GM18502 (cell line): ENCODE data around the gene MMD.
A peak's percentile ranks its signal among the peaks of the same experiment; 100 is the strongest.
"Not testable (repeated sequence)": the region's sequence is repeated elsewhere in the genome, so short reads cannot be mapped to it uniquely, and the experiment has no call there.

ENCODE experiments used
- ATAC-seq: cut with Tn5 transposase; IDR thresholded peaks from one replicate; pipeline ENCODE4 v1.9.1; 2021; ENCODE audit warnings: mild to moderate bottlenecking; ENCODE audit not compliant: unreplicated experiment, poor library complexity

Gene MMD

GRCh38 chr17:55424893-55425540, 3.4 kb upstream of the MMD start:
- ATAC-seq: no peak

GRCh38 chr17:55423535-55423934, 1.9 kb upstream of the MMD start:
- ATAC-seq: no peak

GRCh38 chr17:55422828-55423164, 1.2 kb upstream of the MMD start:
- ATAC-seq: not testable (repeated sequence)

- no peak for ATAC-seq
Observed at GRCh38 chr17:55420776-55421178, 858 bp downstream of the MMD start.

GRCh38 chr17:55420067-55420775, 1.4 kb downstream of the MMD start:
- ATAC-seq: peak; percentile 37

GRCh38 chr17:55418369-55419268, 3.0 kb downstream of the MMD start:
- ATAC-seq: no peak

- ATAC-seq: no peak
Observed at GRCh38 chr17:55417411-55418268, 4.0 kb downstream of the MMD start.

GRCh38 chr17:55416470-55417052, 5.1 kb downstream of the MMD start:
- no peak for ATAC-seq

- no peak for ATAC-seq
Observed at GRCh38 chr17:55416000-55416399, 5.6 kb downstream of the MMD start.

GRCh38 chr17:55414983-55415382, 6.7 kb downstream of the MMD start:
- ATAC-seq: no peak

GRCh38 chr17:55413825-55414489, 7.7 kb downstream of the MMD start:
- ATAC-seq: no peak

GRCh38 chr17:55411463-55411855, 10.2 kb downstream of the MMD start:
- no peak for ATAC-seq

GRCh38 chr17:55410722-55411462, 10.7 kb downstream of the MMD start:
- no peak for ATAC-seq

- ATAC-seq: no peak
Observed at GRCh38 chr17:55409030-55409800, 12.4 kb downstream of the MMD start.

GRCh38 chr17:55407641-55408566, 13.7 kb downstream of the MMD start:
- ATAC-seq: no peak

- ATAC-seq: no peak
Observed at GRCh38 chr17:55405600-55405999, 16.0 kb downstream of the MMD start.

GRCh38 chr17:55404197-55404596, 17.4 kb downstream of the MMD start:
- ATAC-seq: not testable (repeated sequence)
